Measurements from ENCODE around the gene SERBP1.

GRCh38 chr1:67441739-67442281 is 11.6 kb upstream of the SERBP1 start:
- TF ChIP-seq CTCF (IDR thresholded peaks at IDR 0.05) (no peak), POLR2A (IDR thresholded peaks at IDR 0.05) (no peak)
